Gastroesophageal sphincter (tissue), 3 donors: Measurements from ENCODE around the gene SCN8A.

Experiments used
- CTCF ChIP-seq, 4 experiments: fragments of 200-600 bp in 2 of 4; fragments of 450-650 bp in 2 of 4; sonication (generic) in 1 of 4; IDR thresholded peaks; one replicate each; pipeline ENCODE4 v1.5.1; 2017 to 2019; ENCODE audit warnings: antibody characterized with exemption in 4 of 4, mild to moderate bottlenecking in 2 of 4, moderate library complexity in 2 of 4
- EP300 ChIP-seq: sonication (generic); formaldehyde crosslinking; IDR thresholded peaks from one replicate; pipeline ENCODE4 v1.6.1; 2017; ENCODE audit warnings: antibody characterized with exemption, mild to moderate bottlenecking
- POLR2A ChIP-seq, 2 donors: fragments of 450-650 bp; IDR thresholded peaks; one replicate each; pipeline ENCODE4 v1.6.1; 2017; ENCODE audit warnings: antibody characterized with exemption in 2 of 2, mild to moderate bottlenecking in 2 of 2, moderate library complexity in 1 of 2
- POLR2AphosphoS5 ChIP-seq: sonication (generic); formaldehyde crosslinking; IDR thresholded peaks from one replicate; pipeline ENCODE4 v1.6.1; 2017; ENCODE audit warnings: antibody characterized with exemption

DNA sequence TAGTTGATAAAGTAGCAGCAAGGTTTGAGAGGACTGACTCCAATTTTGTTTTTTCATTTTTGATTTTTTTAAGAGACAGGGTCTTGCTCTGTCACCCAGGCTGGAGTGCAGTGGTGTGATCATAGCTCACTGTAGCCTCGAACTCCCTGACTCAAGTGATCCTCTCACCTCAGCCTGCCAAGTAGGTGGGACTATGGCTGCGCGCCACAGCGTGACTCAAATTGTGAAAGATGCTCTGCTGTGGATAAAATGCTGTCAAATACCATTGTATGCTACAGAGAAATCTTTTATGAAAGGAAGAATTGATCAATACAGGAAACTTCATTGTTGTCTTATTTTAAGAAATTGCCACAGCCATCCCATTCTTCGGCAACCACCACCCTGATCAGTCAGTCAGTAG, 48.3 kb downstream of the SCN8A start:
- TF ChIP-seq CTCF (IDR thresholded peaks at IDR 0.05) = no peak
- TF ChIP-seq POLR2AphosphoS5 = no peak
- TF ChIP-seq POLR2A (IDR thresholded peaks at IDR 0.05) = no peak
- no peak for TF ChIP-seq EP300
